ENCODE measurements around the gene RAB17.

The RAB17 gene

GRCh38 chr2:237556773-237557632 lies 33.5 kb downstream of the RAB17 start:
- DNase-seq: peak; percentile 56

GRCh38 chr2:237555560-237555959 lies 35.0 kb downstream of the RAB17 start:
- DNase-seq: no peak

GRCh38 chr2:237553948-237554347 lies 36.6 kb downstream of the RAB17 start:
- no peak for DNase-seq

- DNase-seq: no peak
These were observed 37.6 kb downstream of the RAB17 start for GRCh38 chr2:237552908-237553307.

- no peak for DNase-seq
These were observed 39.4 kb downstream of the RAB17 start for GRCh38 chr2:237551071-237551574.

- no peak for DNase-seq
These were observed 40.7 kb downstream of the RAB17 start for GRCh38 chr2:237549643-237550415.

- no peak for DNase-seq
These were observed 41.3 kb downstream of the RAB17 start for GRCh38 chr2:237549216-237549615.

GRCh38 chr2:237547841-237548416 lies 42.6 kb downstream of the RAB17 start:
- DNase-seq: no peak

- DNase-seq: no peak
These were observed 43.6 kb downstream of the RAB17 start for GRCh38 chr2:237546876-237547395.

GRCh38 chr2:237546040-237546875 lies 44.3 kb downstream of the RAB17 start:
- no peak for DNase-seq

- DNase-seq: no peak
These were observed 48.4 kb downstream of the RAB17 start for GRCh38 chr2:237542001-237542704.

- DNase-seq: no peak
These were observed 49.3 kb downstream of the RAB17 start for GRCh38 chr2:237541243-237541642.

GRCh38 chr2:237540823-237541222 lies 49.7 kb downstream of the RAB17 start:
- DNase-seq: no peak

- no peak for DNase-seq
These were observed 50.2 kb downstream of the RAB17 start for GRCh38 chr2:237540223-237540775.

GRCh38 chr2:237539681-237540080 lies 50.9 kb downstream of the RAB17 start:
- no peak for DNase-seq

- DNase-seq: no peak
These were observed 51.6 kb downstream of the RAB17 start for GRCh38 chr2:237538901-237539300.

- DNase-seq: no peak
These were observed 52.4 kb downstream of the RAB17 start for GRCh38 chr2:237538001-237538720.

- no peak for DNase-seq
These were observed 53.9 kb downstream of the RAB17 start for GRCh38 chr2:237536617-237537016.

- DNase-seq: no peak
These were observed 54.5 kb downstream of the RAB17 start for GRCh38 chr2:237536083-237536415.

GRCh38 chr2:237535385-237536082 lies 55.0 kb downstream of the RAB17 start:
- DNase-seq: no peak

Data from stimulated activated CD4-positive, alpha-beta T cell treated with anti-CD3 and anti-CD28 coated beads, Interleukin-4, amount 100 ng/mL, for 24 hours (primary cell).